Mesothelial cell of epicardium (in vitro differentiated cells): ENCODE results near the gene PDE8A. TPM values are rescaled to one million over a fixed set of nuclear protein-coding genes. Genes with fewer than 3 reads are reported as not detected.

Source experiments
- DNase-seq, 2 experiments: peaks; one replicate each; pipeline ENCODE4 v3.0.0; 2021; ENCODE audit warnings: low spot score in 2 of 2; ENCODE audit not compliant: unreplicated experiment in 2 of 2
- H3K27ac Mint-ChIP-seq: 2 replicates; pipeline ENCODE4 v1.8.0; 2021; ENCODE audit warnings: mixed read lengths
- H3K27me3 Mint-ChIP-seq: 2 replicates; pipeline ENCODE4 v1.8.0; 2021; ENCODE audit warnings: low read depth, mixed read lengths
- H3K36me3 Mint-ChIP-seq: 2 replicates; pipeline ENCODE4 v1.8.0; 2021; ENCODE audit warnings: mixed read lengths
- H3K4me1 Mint-ChIP-seq: 2 replicates; pipeline ENCODE4 v1.8.0; 2021; ENCODE audit warnings: mixed read lengths
- H3K4me3 Mint-ChIP-seq: 2 replicates; pipeline ENCODE4 v1.8.0; 2021; ENCODE audit warnings: mild to moderate bottlenecking, moderate library complexity, mixed read lengths
- H3K9me3 Mint-ChIP-seq: 2 replicates; pipeline ENCODE4 v1.8.0; 2021; ENCODE audit warnings: mixed read lengths
- total RNA-seq: library from RNA; stranded (reverse); gene quantifications from 3 replicates; pipeline ENCODE4 v1.2.1, GENCODE V29; 2021
- TF ChIP-seq, protein P1 (sequence below): fragments of 200-600 bp; sonication (generic); IDR thresholded peaks from one replicate; pipeline ENCODE4 v1.5.0; 2021; ENCODE audit warnings: antibody characterized with exemption; ENCODE audit not compliant: unreplicated experiment

The PDE8A gene
- total RNA-seq, 1 donor from 2014 or later, result 36.7 TPM

DNA sequence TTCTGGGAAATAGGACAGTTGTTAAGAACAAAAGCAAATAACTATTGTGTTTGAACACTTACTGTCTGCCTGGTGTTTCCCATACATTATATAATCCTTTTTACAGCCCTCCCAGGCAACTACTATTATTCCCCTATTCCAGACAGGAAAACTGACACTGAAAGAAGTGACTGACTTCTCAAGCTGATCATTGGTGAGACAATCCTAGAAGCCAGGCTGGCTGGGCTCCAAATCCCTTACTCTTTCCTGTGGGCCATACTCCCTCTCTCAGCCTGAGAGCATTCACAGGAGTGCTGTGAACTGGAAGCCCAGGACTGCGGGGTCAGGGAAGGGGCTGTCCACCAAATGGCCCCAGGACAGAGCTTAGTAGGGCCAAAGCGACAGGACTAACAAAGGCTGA is 39.2 kb upstream of the PDE8A start:
- H3K4me3 Mint-ChIP-seq, result no peak overlapping the region
- peaks cover 4% of the 10 kb centered on the region for H3K27me3 Mint-ChIP-seq
- H3K4me1 Mint-ChIP-seq, result no peaks in the 10 kb centered on the region
- no peak overlapping the region for H3K27ac Mint-ChIP-seq
- no peaks in the 10 kb centered on the region for H3K36me3 Mint-ChIP-seq
- no peaks in the 10 kb centered on the region for H3K9me3 Mint-ChIP-seq
- TF ChIP-seq, protein P1, sequence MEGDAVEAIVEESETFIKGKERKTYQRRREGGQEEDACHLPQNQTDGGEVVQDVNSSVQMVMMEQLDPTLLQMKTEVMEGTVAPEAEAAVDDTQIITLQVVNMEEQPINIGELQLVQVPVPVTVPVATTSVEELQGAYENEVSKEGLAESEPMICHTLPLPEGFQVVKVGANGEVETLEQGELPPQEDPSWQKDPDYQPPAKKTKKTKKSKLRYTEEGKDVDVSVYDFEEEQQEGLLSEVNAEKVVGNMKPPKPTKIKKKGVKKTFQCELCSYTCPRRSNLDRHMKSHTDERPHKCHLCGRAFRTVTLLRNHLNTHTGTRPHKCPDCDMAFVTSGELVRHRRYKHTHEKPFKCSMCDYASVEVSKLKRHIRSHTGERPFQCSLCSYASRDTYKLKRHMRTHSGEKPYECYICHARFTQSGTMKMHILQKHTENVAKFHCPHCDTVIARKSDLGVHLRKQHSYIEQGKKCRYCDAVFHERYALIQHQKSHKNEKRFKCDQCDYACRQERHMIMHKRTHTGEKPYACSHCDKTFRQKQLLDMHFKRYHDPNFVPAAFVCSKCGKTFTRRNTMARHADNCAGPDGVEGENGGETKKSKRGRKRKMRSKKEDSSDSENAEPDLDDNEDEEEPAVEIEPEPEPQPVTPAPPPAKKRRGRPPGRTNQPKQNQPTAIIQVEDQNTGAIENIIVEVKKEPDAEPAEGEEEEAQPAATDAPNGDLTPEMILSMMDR, result no peak
- DNase-seq, result no peak

- Mint-ChIP-seq H3K27me3 (no peaks in the 10 kb centered on the region), H3K27ac (no peak overlapping the region), H3K4me3 (no peak overlapping the region), H3K9me3 (no peaks in the 10 kb centered on the region), H3K4me1 (no peaks in the 10 kb centered on the region), H3K36me3 (no peaks in the 10 kb centered on the region)
- DNase-seq, result no peak
- TF ChIP-seq, protein P1, result no peak
Observed at GRCh38 chr15:84944311-84944710, 37.3 kb upstream of the PDE8A start.

- TF ChIP-seq, protein P1, result no peak
- no peaks in the 10 kb centered on the region for H3K4me1 Mint-ChIP-seq
- no peaks in the 10 kb centered on the region for H3K9me3 Mint-ChIP-seq
- no peak for DNase-seq
- no peak overlapping the region for H3K4me3 Mint-ChIP-seq
- no peak overlapping the region for H3K27ac Mint-ChIP-seq
- H3K36me3 Mint-ChIP-seq, result no peaks in the 10 kb centered on the region
- H3K27me3 Mint-ChIP-seq, result no peaks in the 10 kb centered on the region
Observed at GRCh38 chr15:84944861-84945260, 36.8 kb upstream of the PDE8A start.

DNA sequence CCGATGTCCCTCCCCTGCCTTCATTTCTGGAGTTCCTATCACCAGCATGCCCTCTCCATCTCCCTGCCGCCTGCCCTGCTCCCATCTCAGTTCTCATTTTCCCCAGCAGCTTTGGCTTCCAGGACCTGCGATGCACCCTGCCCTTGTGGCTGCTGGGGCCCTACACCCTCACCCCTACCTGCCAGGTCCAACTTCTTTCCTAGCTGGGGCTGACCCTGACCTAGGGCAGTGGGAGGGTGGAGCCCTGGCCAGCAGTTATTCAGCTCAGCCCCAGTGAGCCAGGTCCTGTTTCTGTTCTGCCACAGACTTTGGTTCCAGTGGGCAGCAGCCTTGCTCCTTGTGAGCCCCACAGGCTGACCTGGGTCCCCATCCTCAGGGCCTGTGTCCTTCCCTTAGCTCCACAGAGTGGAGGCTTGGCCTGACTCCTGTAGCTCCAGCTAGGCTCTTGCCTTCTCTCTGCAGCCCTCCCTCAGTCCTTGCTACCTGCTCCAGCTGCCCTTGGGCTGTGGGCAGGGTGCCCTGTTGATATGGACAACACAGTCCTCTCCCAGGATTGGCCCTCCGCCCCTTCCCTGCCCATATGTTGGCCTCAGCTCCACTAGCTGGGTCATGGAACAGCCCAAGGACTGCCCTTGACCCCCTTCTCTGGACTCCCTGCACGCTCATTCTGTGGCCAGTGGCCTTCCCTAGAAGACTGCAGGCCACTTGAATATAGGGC is 34.7 kb upstream of the PDE8A start:
- Mint-ChIP-seq H3K27ac (no peak overlapping the region), H3K36me3 (no peaks in the 10 kb centered on the region), H3K4me3 (no peak overlapping the region), H3K27me3 (no peaks in the 10 kb centered on the region), H3K9me3 (no peaks in the 10 kb centered on the region), H3K4me1 (no peaks in the 10 kb centered on the region)
- DNase-seq, result no peak
- TF ChIP-seq, protein P1, result no peak

DNA sequence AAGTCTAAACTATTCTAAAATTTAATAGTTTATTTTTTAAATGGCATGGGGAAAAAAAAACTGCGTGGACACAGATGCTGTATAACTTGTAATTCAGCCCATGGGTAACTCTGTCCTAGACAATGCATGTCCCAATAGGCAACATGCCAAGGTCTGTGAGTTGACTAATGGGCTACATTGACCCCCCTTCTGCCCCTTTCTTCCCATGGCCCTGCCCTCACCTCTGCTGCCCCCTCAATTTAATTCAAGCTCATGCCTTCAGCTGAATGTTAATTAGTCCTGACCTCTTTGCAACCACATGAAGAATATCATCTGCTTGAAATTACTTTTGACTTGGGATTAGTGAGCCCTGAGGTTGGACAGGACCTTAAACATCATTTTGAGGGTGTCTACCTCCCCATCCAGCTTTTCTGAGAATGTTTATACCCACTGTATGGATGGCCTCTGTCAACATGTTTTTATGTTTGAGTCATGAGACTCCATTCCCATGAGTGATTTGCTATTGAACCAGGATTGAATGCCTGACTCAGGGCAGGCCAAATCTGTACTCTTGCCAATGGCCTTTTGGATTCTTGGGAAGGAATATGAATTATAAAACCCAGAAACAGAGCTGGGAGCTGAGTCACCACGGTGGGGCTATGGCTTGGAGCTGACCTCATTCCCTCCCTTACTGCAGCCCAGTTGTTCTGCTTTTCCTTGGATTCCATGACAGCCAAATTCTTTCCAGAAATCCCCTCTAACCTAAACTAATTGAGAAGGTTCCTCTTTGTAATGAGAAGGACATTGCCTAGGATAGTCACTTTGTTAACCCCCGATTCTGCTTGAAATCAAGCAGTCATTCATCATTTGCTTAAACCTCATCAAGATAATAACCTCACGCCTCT is 33.5 kb upstream of the PDE8A start:
- no peak overlapping the region for H3K27ac Mint-ChIP-seq
- no peak for DNase-seq

More for the DNA sequence above, 33.5 kb upstream of the PDE8A start:
- no peaks in the 10 kb centered on the region for H3K27me3 Mint-ChIP-seq
- H3K36me3 Mint-ChIP-seq, result no peaks in the 10 kb centered on the region
- TF ChIP-seq, protein P1, result no peak
- no peaks in the 10 kb centered on the region for H3K9me3 Mint-ChIP-seq
- H3K4me3 Mint-ChIP-seq, result no peak overlapping the region
- peaks cover 3% of the 10 kb centered on the region for H3K4me1 Mint-ChIP-seq
